Activated CD8-positive, alpha-beta memory T cell treated with anti-CD3 and anti-CD28 coated beads, Interleukin-2, amount 50 U/mL, for 48 hours (primary cell): ENCODE data around the gene CCDC27.

Source experiments
- DNase-seq: peaks from one replicate; pipeline ENCODE4 v3.0.0-alpha.2; 2020

CCDC27 gene

GRCh38 chr1:3721955-3722465 is 30.2 kb upstream of the CCDC27 start:
- no peak for DNase-seq

- DNase-seq, result no peak
Measured at GRCh38 chr1:3722846-3723245, 29.4 kb upstream of the CCDC27 start.

- peak; percentile 96 for DNase-seq
Measured at GRCh38 chr1:3724416-3725030, 27.7 kb upstream of the CCDC27 start.

- no peak for DNase-seq
Measured at GRCh38 chr1:3725366-3725765, 26.9 kb upstream of the CCDC27 start.

- peak; percentile 63 for DNase-seq
Measured at GRCh38 chr1:3727042-3727824, 25.0 kb upstream of the CCDC27 start.

GRCh38 chr1:3727825-3728776 is 24.1 kb upstream of the CCDC27 start:
- DNase-seq, result no peak

GRCh38 chr1:3729594-3730542 is 22.4 kb upstream of the CCDC27 start:
- no peak for DNase-seq

GRCh38 chr1:3730543-3731247 is 21.6 kb upstream of the CCDC27 start:
- no peak for DNase-seq

- no peak for DNase-seq
Measured at GRCh38 chr1:3731583-3732433, 20.4 kb upstream of the CCDC27 start.

- DNase-seq, result no peak
Measured at GRCh38 chr1:3732434-3733093, 19.7 kb upstream of the CCDC27 start.

GRCh38 chr1:3733094-3733882 is 19.0 kb upstream of the CCDC27 start:
- DNase-seq, result no peak

- DNase-seq, result no peak
Measured at GRCh38 chr1:3733883-3734589, 18.2 kb upstream of the CCDC27 start.

GRCh38 chr1:3734602-3735001 is 17.6 kb upstream of the CCDC27 start:
- DNase-seq, result no peak

GRCh38 chr1:3735027-3735681 is 17.1 kb upstream of the CCDC27 start:
- no peak for DNase-seq

GRCh38 chr1:3735688-3736087 is 16.6 kb upstream of the CCDC27 start:
- no peak for DNase-seq

- DNase-seq, result no peak
Measured at GRCh38 chr1:3736131-3736561, 16.1 kb upstream of the CCDC27 start.

- no peak for DNase-seq
Measured at GRCh38 chr1:3736708-3737107, 15.5 kb upstream of the CCDC27 start.

GRCh38 chr1:3738943-3739342 is 13.3 kb upstream of the CCDC27 start:
- DNase-seq, result no peak
